ENCODE data around the gene NR1H4.
"Not testable (repeated sequence)": the region's sequence is repeated elsewhere in the genome, so short reads cannot be mapped to it uniquely, and the experiment has no call there.

The NR1H4 gene

GRCh38 chr12:100473716-100474150, at the start of gene NR1H4:
Gene NR1H4, plus strand, starts transcription at chr12:100473866. Its CDS starts 19,458 bp downstream, at chr12:100493324.
- DNase-seq (ENCODE audit: low spot score): peak; percentile 50

DNA sequence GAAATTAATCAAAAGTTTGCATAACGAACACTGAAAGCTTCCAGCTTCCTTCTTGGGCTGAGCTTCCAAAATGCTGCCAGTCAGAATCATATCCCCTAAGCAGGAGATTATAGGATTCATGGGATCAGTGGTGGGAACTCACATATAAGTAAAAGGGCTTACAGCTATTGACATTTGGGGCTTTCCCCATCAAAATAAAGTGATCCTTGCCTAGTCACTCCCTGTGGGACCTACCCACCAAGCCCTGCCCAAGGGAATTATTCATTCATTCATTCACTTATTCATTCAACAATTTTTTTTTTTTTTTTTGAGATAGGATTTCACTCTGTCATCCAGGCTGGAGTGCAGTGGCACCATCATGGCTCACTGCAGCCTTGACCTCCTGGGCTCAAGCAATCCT, 47.5 kb upstream of the NR1H4 start:
- no peak for DNase-seq (ENCODE audit: low spot score)

GRCh38 chr12:100427078-100427477, 46.6 kb upstream of the NR1H4 start:
- DNase-seq (ENCODE audit: low spot score): peak; percentile 56

- DNase-seq (ENCODE audit: low spot score): not testable (repeated sequence)
Measured at GRCh38 chr12:100430251-100430650, 43.4 kb upstream of the NR1H4 start.

- no peak for DNase-seq (ENCODE audit: low spot score)
Measured at GRCh38 chr12:100433701-100434100, 40.0 kb upstream of the NR1H4 start.

- DNase-seq (ENCODE audit: low spot score): no peak
Measured at GRCh38 chr12:100434177-100434576, 39.5 kb upstream of the NR1H4 start.

GRCh38 chr12:100435957-100436356, 37.7 kb upstream of the NR1H4 start:
- no peak for DNase-seq (ENCODE audit: low spot score)

- no peak for DNase-seq (ENCODE audit: low spot score)
Measured at GRCh38 chr12:100437038-100437841, 36.4 kb upstream of the NR1H4 start.

DNA sequence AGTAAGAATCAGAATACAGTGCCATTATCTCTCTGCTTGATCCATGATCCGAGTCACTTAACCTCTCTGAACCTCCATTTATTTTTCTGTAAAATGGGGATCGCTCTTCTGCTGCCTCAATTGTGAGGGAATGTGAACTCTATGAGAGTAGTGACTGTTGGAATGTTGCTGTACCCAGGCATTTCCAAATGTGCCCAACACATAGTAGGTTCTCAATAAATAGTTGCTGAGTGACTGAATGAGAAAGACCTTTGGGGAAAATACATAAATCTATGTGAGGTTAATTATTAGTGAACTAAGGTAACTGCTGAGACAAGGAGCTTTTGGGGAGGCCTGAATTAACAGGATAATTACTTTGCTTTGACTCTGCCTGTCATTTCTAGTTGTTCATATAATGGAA, 33.9 kb upstream of the NR1H4 start:
- DNase-seq (ENCODE audit: low spot score): no peak

DNA sequence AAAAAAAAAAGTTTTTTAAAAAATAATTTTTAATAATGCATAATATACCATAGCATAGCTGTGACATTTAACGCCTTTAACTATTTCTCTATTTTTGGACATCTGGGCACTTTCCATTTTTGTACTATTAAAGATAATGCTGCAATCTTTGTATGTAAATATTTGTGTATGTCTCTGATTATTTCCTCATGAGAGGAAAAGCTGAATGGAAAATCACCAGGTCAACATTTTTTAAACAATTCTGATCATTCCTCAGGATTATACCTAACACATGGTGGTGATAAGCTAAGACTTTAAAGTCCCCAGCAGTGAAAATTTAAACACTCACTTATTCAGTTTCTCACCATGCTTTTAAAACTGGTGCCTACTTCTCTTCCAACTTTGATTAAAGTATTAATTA, 31.3 kb upstream of the NR1H4 start:
- no peak for DNase-seq (ENCODE audit: low spot score)

DNA sequence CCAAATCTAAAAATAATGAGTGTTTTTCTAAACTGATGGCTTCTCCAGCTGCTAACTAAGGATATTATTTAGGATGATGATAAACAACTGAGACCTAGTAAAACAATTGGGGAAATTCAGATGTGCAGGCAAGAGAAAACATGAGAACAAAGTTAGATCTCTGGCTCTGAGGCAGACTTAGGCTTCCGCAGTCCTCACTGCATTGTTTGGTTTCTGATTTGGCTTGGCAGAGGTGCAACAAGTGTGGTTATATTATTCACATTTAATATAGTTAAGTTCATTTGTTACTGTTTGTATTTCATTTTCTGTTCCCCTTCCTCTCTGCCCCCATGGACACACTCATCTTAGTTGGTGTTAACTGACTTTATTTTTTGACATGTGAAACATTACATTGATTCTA, 30.2 kb upstream of the NR1H4 start:
- DNase-seq (ENCODE audit: low spot score): no peak

DNA sequence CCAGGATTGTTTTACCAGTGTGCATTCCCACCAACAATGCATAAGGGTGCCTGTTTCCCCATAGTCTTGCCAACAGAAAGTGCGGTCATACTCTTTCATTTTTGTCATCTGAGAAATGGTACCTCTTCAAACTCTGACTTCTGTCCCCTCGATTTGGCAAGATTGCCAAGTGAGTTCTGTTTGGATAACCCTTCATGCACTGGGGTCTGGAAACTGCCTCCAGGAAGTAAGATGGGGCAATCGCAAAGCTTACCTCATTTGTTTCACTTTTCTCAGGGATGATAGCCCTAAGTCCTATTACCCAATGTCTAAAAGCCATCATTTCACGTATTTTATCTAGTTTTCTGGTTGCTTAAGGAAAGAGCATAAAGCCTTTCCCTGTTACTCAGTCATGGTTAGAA, 28.6 kb upstream of the NR1H4 start:
- no peak for DNase-seq (ENCODE audit: low spot score)

DNA sequence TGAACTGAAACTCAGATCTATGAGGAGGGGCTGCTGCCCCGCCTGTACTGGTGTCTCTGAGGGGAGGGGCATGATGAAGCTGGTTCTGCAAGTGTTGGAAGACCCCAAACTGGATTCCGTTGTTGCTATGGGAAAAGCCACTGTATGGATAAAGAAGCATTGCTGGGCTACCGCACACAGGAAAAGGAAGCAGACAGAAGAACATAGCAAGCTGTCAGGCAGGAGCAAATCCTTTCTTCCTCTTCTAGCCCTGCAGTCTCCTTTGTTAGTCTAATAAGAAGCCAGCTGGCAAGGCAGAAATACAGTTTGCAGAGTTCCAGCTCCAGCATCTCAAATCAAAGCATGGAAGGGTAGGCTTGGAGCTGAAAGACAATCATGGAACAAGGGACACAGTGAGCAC, 26.3 kb upstream of the NR1H4 start:
- DNase-seq (ENCODE audit: low spot score): no peak

- DNase-seq (ENCODE audit: low spot score): no peak
Measured at GRCh38 chr12:100448656-100449055, 25.0 kb upstream of the NR1H4 start.

DNA sequence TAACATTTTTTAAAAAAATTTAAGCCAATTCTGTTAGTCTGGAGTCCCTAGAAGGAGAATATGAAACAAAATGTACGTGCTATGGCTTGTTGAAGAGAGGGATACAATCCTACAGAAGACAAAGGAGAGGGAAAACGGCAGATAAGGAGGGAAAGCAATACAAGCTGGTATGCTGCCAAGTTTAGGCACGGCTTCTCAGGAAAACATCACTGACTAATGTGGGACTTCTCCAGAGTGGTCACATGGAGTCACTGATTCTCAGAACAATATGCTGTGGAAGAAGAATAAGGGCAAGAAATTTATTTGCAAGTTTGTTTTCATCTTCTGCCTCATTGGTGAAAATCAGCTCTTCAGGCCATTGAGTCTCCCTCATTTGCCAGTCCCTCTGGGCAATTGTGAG, 22.9 kb upstream of the NR1H4 start:
- no peak for DNase-seq (ENCODE audit: low spot score)

DNA sequence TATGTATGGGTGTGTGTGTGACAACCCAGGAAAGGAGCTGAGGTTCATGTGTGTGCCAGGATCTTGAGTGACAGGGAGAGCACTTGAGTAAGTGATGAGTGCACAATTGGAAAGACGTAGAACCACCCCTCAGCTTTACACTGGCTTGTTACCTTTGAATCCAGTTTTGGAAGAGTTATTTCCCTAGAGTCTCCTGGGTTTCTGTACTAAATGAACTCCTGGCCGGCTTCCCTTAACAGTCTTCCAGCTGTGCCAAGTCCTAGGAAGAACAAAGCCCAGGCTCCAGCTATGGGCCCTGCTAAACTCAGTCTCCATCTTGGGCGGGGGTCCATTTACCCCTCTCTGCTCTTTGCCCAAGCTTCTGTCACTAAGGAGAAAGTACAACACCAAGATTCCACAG, 19.7 kb upstream of the NR1H4 start:
- DNase-seq (ENCODE audit: low spot score): no peak

GRCh38 chr12:100455896-100456295, 17.8 kb upstream of the NR1H4 start:
- DNase-seq (ENCODE audit: low spot score): no peak

DNA sequence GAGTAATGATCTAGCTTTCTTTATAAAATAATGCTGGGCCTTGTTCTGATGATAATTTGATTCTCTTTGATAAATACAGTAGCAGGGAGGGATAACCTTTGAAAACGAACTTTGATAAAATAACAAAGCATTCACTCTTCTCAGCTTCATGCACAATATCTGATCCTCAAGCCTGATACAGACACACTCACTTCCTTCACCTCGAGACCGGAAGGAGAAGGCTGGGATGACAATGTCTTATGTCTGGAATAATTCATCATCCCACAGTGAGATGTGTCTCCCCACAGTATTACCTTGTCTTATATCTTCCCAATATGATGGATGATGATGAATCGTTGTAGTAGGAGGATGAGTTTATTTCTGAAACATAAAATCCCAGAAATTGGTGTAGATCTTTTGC, 15.5 kb upstream of the NR1H4 start:
- no peak for DNase-seq (ENCODE audit: low spot score)

DNA sequence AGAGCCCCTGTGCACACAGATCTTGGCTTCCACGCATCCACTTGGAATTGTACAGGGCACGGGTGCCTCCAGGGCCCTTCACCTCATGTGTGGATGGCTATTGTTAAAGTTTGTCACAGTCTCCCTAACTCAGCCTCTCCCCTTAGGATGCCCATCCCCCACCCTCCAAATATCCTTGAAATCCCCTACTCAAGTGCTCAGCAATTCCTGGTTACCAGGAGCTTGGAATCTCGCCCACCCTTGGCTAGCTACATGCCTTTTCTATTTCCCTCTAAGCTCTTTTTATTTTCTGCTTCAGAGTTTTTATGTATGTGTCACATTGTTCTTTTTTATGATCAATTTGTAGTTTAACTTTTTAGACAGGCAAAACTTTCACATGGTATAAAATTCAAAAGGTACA, 13.0 kb upstream of the NR1H4 start:
- no peak for DNase-seq (ENCODE audit: low spot score)

DNA sequence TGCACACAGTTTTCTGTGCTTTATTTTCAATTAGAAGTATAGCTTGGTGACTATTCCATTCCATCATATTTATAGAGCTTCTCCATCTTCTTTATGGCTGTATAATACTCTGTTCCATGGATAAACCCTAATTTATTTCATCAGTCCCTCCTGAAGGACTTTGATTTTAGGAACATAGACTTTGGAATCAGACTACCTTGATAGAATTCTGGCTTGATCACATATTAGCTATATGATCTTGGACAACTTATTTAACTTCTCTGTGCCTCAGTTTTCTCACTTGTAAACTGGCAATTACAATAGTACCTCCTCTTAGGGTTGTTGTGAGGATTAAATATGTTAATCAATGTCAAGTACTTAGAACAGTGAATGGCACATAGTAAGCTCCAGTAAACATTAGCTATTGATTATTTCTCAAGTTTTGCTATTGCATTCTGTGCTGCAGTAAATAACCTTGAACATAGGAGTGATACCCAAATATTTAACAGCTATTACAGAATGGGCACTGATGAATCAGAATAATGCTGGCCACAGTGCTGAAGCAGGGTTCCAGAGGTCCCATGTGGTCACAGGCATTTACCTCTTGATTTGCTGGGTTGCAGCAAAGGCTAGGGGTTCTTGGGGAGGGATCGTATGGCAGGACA, 12.2 kb upstream of the NR1H4 start:
- no peak for DNase-seq (ENCODE audit: low spot score)

DNA sequence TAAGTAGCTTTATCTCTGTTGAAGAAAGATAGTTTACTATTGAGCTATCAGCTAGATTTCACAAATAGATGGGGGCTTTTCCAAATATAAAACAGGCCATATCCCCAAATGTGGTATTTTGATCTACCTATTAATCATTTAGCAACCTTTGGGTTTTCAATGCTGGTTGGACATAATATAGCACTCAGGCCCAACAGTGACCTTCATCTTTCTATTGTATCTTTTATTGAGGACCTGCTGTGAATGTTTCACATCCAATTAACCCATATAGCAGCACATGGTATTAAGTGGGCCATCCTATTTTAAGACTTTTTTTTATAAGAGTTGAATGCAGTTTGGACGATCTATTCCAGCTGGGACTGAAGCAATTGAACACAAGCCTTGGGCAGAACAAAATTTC, 10.0 kb upstream of the NR1H4 start:
- no peak for DNase-seq (ENCODE audit: low spot score)

DNA sequence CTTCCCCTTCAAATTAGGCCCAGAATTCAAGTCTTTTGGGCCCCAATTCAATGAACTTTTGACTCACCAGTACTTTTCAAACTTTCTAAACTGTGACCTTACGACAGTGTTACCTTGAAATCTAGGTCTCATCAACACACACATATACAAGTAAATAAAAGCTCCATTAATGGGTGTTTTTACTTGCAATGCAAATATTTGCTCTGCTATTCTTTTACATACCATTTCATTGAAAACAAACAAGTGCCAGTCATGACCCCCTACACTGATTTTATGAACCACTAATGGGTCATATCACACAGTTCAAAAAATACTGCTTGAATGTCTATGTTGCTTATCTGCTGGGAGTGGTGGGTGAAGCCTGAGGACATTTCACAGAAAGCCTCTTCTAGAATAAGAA, 9.1 kb upstream of the NR1H4 start:
- DNase-seq (ENCODE audit: low spot score): no peak

DNA sequence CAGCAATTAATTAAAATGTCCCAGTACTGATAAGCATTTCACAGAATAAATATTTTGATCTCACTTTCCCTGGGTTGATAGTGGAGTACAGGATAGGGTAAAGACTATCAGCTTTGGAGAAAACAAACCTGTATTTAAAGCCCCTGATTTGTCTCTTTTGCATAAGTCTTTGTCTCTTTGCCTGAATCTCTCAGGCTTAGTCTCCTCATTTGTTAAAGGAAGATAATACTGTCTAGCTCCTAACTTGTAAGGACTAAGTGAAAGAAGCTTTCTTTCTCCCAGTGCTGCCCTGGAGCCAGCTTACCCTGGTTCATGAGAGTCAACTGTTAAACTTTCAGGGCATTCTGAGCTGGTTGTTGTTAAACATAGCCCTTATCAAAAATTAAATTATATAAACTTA, 5.5 kb upstream of the NR1H4 start:
- no peak for DNase-seq (ENCODE audit: low spot score)

GRCh38 chr12:100472325-100472724, 1.3 kb upstream of the NR1H4 start:
- DNase-seq (ENCODE audit: low spot score): no peak
